C4-2B (cell line): ENCODE results near the gene STPG3.

Experiments used
- H3K27ac ChIP-seq: fragments of 450-650 bp; 2 replicates; pipeline ENCODE4 v1.5.1; 2017
- CTCF ChIP-seq: fragments of 450-650 bp; conservative IDR thresholded peaks from 2 replicates; pipeline ENCODE4 v1.5.1; 2017; ENCODE audit warnings: mild to moderate bottlenecking
- ZFX ChIP-seq: fragments of 450-650 bp; IDR thresholded peaks from 2 replicates; pipeline ENCODE4 v1.6.1; 2017

Gene STPG3

GRCh38 chr9:137299203-137299565 is 48.1 kb downstream of the STPG3 start:
- TF ChIP-seq ZFX (no peak), CTCF (no peak)
- no peak overlapping the region; the same call in 1 of the 2 replicates for H3K27ac ChIP-seq

GRCh38 chr9:137299938-137300337 is 48.9 kb downstream of the STPG3 start:
- peak overlapping the region; percentile 97 for H3K27ac ChIP-seq

GRCh38 chr9:137300567-137301080 is 49.5 kb downstream of the STPG3 start:
- H3K27ac ChIP-seq = peak overlapping the region; percentile 97
- TF ChIP-seq CTCF = no peak
- no peak for TF ChIP-seq ZFX

More at GRCh38 chr9:137299938-137300337, 48.9 kb downstream of the STPG3 start:
- TF ChIP-seq ZFX (no peak), CTCF (no peak)

GRCh38 chr9:137301081-137301947 is 50.2 kb downstream of the STPG3 start:
- peak overlapping the region; percentile 97 for H3K27ac ChIP-seq
- TF ChIP-seq ZFX = peak; percentile 95
- peak; percentile 68 for TF ChIP-seq CTCF

- no peak for TF ChIP-seq CTCF
- TF ChIP-seq ZFX = no peak
These were observed 51.0 kb downstream of the STPG3 start, which contains the start of gene NRARP for GRCh38 chr9:137302118-137302448. NRARP (minus strand) TSS chr9:137302271; CDS start chr9:137301928, 343 bp downstream.

GRCh38 chr9:137302449-137303150 is 51.5 kb downstream of the STPG3 start:
- peak overlapping the region; percentile 97 for H3K27ac ChIP-seq

More at GRCh38 chr9:137302118-137302448, 51.0 kb downstream of the STPG3 start, which contains the start of gene NRARP:
- H3K27ac ChIP-seq = peak within 1 kb of the TSS; percentile 97

More at GRCh38 chr9:137302449-137303150, 51.5 kb downstream of the STPG3 start:
- TF ChIP-seq ZFX (peak; percentile 74; the same call in 1 of the 2 replicates), CTCF (peak; percentile 89)
